Measurements from ENCODE around the gene GNG7.
"Not testable (repeated sequence)": the region's sequence is repeated elsewhere in the genome, so short reads cannot be mapped to it uniquely, and the experiment has no call there.

GNG7 gene

GRCh38 chr19:2478278-2478755 is 224.2 kb downstream of the GNG7 start:
- no peaks in the 10 kb centered on the region for H3K9me3 ChIP-seq (ENCODE audit: control insufficient read depth, insufficient read depth, low read length)
- H3K27me3 ChIP-seq (ENCODE audit: control insufficient read depth, insufficient read depth, low read length): peaks cover 43% of the 10 kb centered on the region
- H3K36me3 ChIP-seq (ENCODE audit: control insufficient read depth, insufficient read depth, low read length): no peaks in the 10 kb centered on the region
- peak overlapping the region; percentile 35 for H3K27ac ChIP-seq (ENCODE audit: low read depth, low read length)
- H3K4me3 ChIP-seq (ENCODE audit: low read depth, low read length): peak overlapping the region; percentile 70
- H3K9ac ChIP-seq (ENCODE audit: low read depth, low read length): no peak overlapping the region
- H3K4me1 ChIP-seq (ENCODE audit: control insufficient read depth, insufficient read depth, low read length): peaks cover 3% of the 10 kb centered on the region; the same call in 1 of the 2 replicates

- Histone ChIP-seq H3K27ac (ENCODE audit: low read depth, low read length) (no peak overlapping the region), H3K9ac (ENCODE audit: low read depth, low read length) (no peak overlapping the region), H3K36me3 (ENCODE audit: control insufficient read depth, insufficient read depth, low read length) (no peaks in the 10 kb centered on the region), H3K4me3 (ENCODE audit: low read depth, low read length) (peak overlapping the region; percentile 70), H3K27me3 (ENCODE audit: control insufficient read depth, insufficient read depth, low read length) (peaks cover 43% of the 10 kb centered on the region), H3K4me1 (ENCODE audit: control insufficient read depth, insufficient read depth, low read length) (peaks cover 3% of the 10 kb centered on the region; the same call in 1 of the 2 replicates), H3K9me3 (ENCODE audit: control insufficient read depth, insufficient read depth, low read length) (no peaks in the 10 kb centered on the region)
These were observed 224.7 kb downstream of the GNG7 start for GRCh38 chr19:2477732-2478191.

GRCh38 chr19:2477141-2477710 is 225.3 kb downstream of the GNG7 start:
- Histone ChIP-seq H3K36me3 (ENCODE audit: control insufficient read depth, insufficient read depth, low read length) (no peaks in the 10 kb centered on the region), H3K27ac (ENCODE audit: low read depth, low read length) (no peak overlapping the region), H3K4me1 (ENCODE audit: control insufficient read depth, insufficient read depth, low read length) (peaks cover 3% of the 10 kb centered on the region; the same call in 1 of the 2 replicates), H3K9ac (ENCODE audit: low read depth, low read length) (no peak overlapping the region; the same call in 1 of the 2 replicates), H3K9me3 (ENCODE audit: control insufficient read depth, insufficient read depth, low read length) (no peaks in the 10 kb centered on the region), H3K27me3 (ENCODE audit: control insufficient read depth, insufficient read depth, low read length) (peaks cover 43% of the 10 kb centered on the region), H3K4me3 (ENCODE audit: low read depth, low read length) (peak overlapping the region; percentile 91)

GRCh38 chr19:2476451-2477140 is 225.9 kb downstream of the GNG7 start:
- Histone ChIP-seq H3K27me3 (ENCODE audit: control insufficient read depth, insufficient read depth, low read length) (peaks cover 43% of the 10 kb centered on the region), H3K4me1 (ENCODE audit: control insufficient read depth, insufficient read depth, low read length) (peaks cover 3% of the 10 kb centered on the region; the same call in 1 of the 2 replicates), H3K9me3 (ENCODE audit: control insufficient read depth, insufficient read depth, low read length) (no peaks in the 10 kb centered on the region), H3K36me3 (ENCODE audit: control insufficient read depth, insufficient read depth, low read length) (no peaks in the 10 kb centered on the region), H3K9ac (ENCODE audit: low read depth, low read length) (peak overlapping the region; percentile 46), H3K4me3 (ENCODE audit: low read depth, low read length) (peak overlapping the region; percentile 91), H3K27ac (ENCODE audit: low read depth, low read length) (peak overlapping the region; percentile 92)

GRCh38 chr19:2475702-2476450 is 226.6 kb downstream of the GNG7 start, which contains the start of gene GADD45B:
Gene GADD45B, plus strand, starts transcription at chr19:2476127. Its CDS starts 232 bp downstream, at chr19:2476359.
- peaks cover 3% of the 10 kb centered on the region; the same call in 1 of the 2 replicates for H3K4me1 ChIP-seq (ENCODE audit: control insufficient read depth, insufficient read depth, low read length)
- peak within 1 kb of the TSS; percentile 91 for H3K4me3 ChIP-seq (ENCODE audit: low read depth, low read length)
- H3K9ac ChIP-seq (ENCODE audit: low read depth, low read length): peak within 1 kb of the TSS; percentile 46
- peaks cover 43% of the 10 kb centered on the region for H3K27me3 ChIP-seq (ENCODE audit: control insufficient read depth, insufficient read depth, low read length)
- no peaks in the 10 kb centered on the region for H3K9me3 ChIP-seq (ENCODE audit: control insufficient read depth, insufficient read depth, low read length)
- peak within 1 kb of the TSS; percentile 92 for H3K27ac ChIP-seq (ENCODE audit: low read depth, low read length)
- H3K36me3 ChIP-seq (ENCODE audit: control insufficient read depth, insufficient read depth, low read length): no peaks in the 10 kb centered on the region

- Histone ChIP-seq H3K27ac (ENCODE audit: low read depth, low read length) (peak overlapping the region; percentile 61), H3K9ac (ENCODE audit: low read depth, low read length) (no peak overlapping the region), H3K36me3 (ENCODE audit: control insufficient read depth, insufficient read depth, low read length) (no peaks in the 10 kb centered on the region), H3K27me3 (ENCODE audit: control insufficient read depth, insufficient read depth, low read length) (peaks cover 38% of the 10 kb centered on the region), H3K9me3 (ENCODE audit: control insufficient read depth, insufficient read depth, low read length) (no peaks in the 10 kb centered on the region), H3K4me3 (ENCODE audit: low read depth, low read length) (peak overlapping the region; percentile 39), H3K4me1 (ENCODE audit: control insufficient read depth, insufficient read depth, low read length) (peaks cover 3% of the 10 kb centered on the region; the same call in 1 of the 2 replicates)
These were observed 227.3 kb downstream of the GNG7 start for GRCh38 chr19:2475018-2475701.

- H3K27ac ChIP-seq (ENCODE audit: low read depth, low read length): peak overlapping the region; percentile 61
- H3K9ac ChIP-seq (ENCODE audit: low read depth, low read length): no peak overlapping the region
- H3K27me3 ChIP-seq (ENCODE audit: control insufficient read depth, insufficient read depth, low read length): peaks cover 32% of the 10 kb centered on the region
- peak overlapping the region; percentile 39 for H3K4me3 ChIP-seq (ENCODE audit: low read depth, low read length)
- H3K9me3 ChIP-seq (ENCODE audit: control insufficient read depth, insufficient read depth, low read length): no peaks in the 10 kb centered on the region
- H3K36me3 ChIP-seq (ENCODE audit: control insufficient read depth, insufficient read depth, low read length): no peaks in the 10 kb centered on the region
- no peaks in the 10 kb centered on the region; the same call in 1 of the 2 replicates for H3K4me1 ChIP-seq (ENCODE audit: control insufficient read depth, insufficient read depth, low read length)
These were observed 228.1 kb downstream of the GNG7 start for GRCh38 chr19:2474232-2475017.

- peak overlapping the region; percentile 64 for H3K27ac ChIP-seq (ENCODE audit: low read depth, low read length)
- H3K4me3 ChIP-seq (ENCODE audit: low read depth, low read length); H3K9me3 ChIP-seq (ENCODE audit: control insufficient read depth, insufficient read depth, low read length); H3K36me3 ChIP-seq (ENCODE audit: control insufficient read depth, insufficient read depth, low read length); H3K27me3 ChIP-seq (ENCODE audit: control insufficient read depth, insufficient read depth, low read length); H3K4me1 ChIP-seq (ENCODE audit: control insufficient read depth, insufficient read depth, low read length); H3K9ac ChIP-seq (ENCODE audit: low read depth, low read length): not testable (repeated sequence)
These were observed 232.6 kb downstream of the GNG7 start for GRCh38 chr19:2469915-2470200.

GRCh38 chr19:2469102-2469914 is 233.2 kb downstream of the GNG7 start:
- Histone ChIP-seq H3K9ac (ENCODE audit: low read depth, low read length) (no peak overlapping the region), H3K4me1 (ENCODE audit: control insufficient read depth, insufficient read depth, low read length) (no peaks in the 10 kb centered on the region), H3K9me3 (ENCODE audit: control insufficient read depth, insufficient read depth, low read length) (no peaks in the 10 kb centered on the region), H3K27ac (ENCODE audit: low read depth, low read length) (peak overlapping the region; percentile 64), H3K27me3 (ENCODE audit: control insufficient read depth, insufficient read depth, low read length) (no peaks in the 10 kb centered on the region), H3K4me3 (ENCODE audit: low read depth, low read length) (no peak overlapping the region), H3K36me3 (ENCODE audit: control insufficient read depth, insufficient read depth, low read length) (no peaks in the 10 kb centered on the region)

Data from HUES48 (cell line).